ENCODE measurements around the gene MEP1A. TPM values are rescaled to one million over a fixed set of nuclear protein-coding genes. Genes with fewer than 3 reads are reported as not detected.
"Not testable (repeated sequence)": the region's sequence is repeated elsewhere in the genome, so short reads cannot be mapped to it uniquely, and the experiment has no call there.

Gene MEP1A
- total RNA-seq, 4 donors from 2014 or later, result 0.17 TPM; not detected in 3

DNA sequence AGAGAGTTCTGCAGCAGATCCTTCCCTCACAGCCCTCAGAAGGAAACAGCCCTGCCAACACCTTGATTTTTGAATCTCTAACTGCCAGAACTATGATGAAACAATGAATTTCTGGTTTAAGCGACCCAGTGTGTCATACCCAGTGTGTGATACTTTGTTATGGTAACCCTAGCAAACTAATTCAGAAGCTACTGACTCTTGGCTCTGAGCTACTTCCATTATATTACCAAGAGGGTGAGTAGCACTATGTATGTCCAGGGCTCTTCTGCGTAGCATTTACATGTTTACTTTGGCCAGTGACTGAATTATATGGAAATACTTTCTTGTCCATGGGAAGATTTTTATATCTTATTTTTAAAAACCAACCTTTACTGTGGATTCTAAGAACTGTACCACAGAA, 29.7 kb upstream of the MEP1A start:
- Histone ChIP-seq H3K4me3 (no peak overlapping the region), H3K27ac (replicated peaks in 1 of 4) (no peak overlapping the region), H3K9me3 (no peaks in the 10 kb centered on the region), H3K4me1 (no peaks in the 10 kb centered on the region), H3K36me3 (no peaks in the 10 kb centered on the region), H3K27me3 (no peaks in the 10 kb centered on the region)
- no peak for DNase-seq (ENCODE audit: extremely low spot score)
- intact Hi-C loops (cut with DNase I), result no loop called here
- no peak for TF ChIP-seq POLR2A (IDR thresholded peaks at IDR 0.05; ENCODE audit: low read depth)
- WGBS, result 80% methylated on average over 2 of the region's 2 CpGs

DNA sequence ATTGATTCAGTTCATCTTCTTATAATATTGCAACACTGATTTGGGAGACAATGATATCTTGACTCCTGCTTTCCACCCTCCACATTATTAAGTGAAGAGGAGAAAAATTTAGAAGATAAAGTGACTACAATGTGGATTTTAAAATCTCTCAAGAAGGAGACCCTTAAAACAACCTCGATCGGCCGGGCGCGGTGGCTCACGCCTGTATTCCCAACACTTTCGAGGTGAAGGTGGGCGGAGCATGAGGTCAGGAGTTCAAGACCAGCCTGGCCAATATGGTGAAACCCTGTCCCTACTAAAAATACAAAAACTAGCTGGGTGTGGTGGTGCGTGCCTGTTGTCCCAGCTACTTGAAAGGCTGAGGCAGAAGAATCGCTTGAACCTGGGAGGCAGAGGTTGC, 28.9 kb upstream of the MEP1A start:
- H3K27me3 ChIP-seq; intact Hi-C loops (cut with DNase I); H3K27ac ChIP-seq (replicated peaks in 1 of 4); H3K4me3 ChIP-seq; H3K9me3 ChIP-seq; DNase-seq (ENCODE audit: extremely low spot score); H3K36me3 ChIP-seq; H3K4me1 ChIP-seq: not testable (repeated sequence)
- WGBS, result 91% methylated on average over 10 of the region's 10 CpGs

DNA sequence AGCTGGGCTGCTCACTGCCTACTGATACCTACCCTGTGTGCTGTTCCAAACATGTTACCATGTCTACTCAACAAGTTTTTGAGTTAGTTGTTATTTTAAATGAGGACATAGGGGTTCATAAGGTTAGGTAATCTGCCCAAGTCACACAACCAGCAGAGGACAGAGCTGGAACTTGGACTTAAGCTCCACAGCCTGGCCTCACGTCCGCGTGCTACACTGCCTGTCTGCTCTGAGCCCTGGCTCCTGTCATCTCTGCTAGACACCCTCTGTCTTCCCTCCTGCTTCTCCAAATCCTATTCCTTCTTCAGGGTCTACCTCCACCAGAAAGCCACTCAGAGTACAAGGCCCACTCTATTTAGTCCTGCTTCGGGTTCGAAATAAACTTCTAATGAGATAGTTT, 28.2 kb upstream of the MEP1A start:
- Histone ChIP-seq H3K4me1 (no peaks in the 10 kb centered on the region), H3K27me3 (no peaks in the 10 kb centered on the region), H3K4me3 (no peak overlapping the region), H3K36me3 (no peaks in the 10 kb centered on the region), H3K9me3 (no peaks in the 10 kb centered on the region), H3K27ac (replicated peaks in 1 of 4) (no peak overlapping the region)
- TF ChIP-seq EP300 (IDR thresholded peaks at IDR 0.05) (no peak), POLR2AphosphoS5 (IDR thresholded peaks at IDR 0.05) (no peak), POLR2A (IDR thresholded peaks at IDR 0.05; ENCODE audit: low read depth) (no peak)
- TF ChIP-seq, protein P1, sequence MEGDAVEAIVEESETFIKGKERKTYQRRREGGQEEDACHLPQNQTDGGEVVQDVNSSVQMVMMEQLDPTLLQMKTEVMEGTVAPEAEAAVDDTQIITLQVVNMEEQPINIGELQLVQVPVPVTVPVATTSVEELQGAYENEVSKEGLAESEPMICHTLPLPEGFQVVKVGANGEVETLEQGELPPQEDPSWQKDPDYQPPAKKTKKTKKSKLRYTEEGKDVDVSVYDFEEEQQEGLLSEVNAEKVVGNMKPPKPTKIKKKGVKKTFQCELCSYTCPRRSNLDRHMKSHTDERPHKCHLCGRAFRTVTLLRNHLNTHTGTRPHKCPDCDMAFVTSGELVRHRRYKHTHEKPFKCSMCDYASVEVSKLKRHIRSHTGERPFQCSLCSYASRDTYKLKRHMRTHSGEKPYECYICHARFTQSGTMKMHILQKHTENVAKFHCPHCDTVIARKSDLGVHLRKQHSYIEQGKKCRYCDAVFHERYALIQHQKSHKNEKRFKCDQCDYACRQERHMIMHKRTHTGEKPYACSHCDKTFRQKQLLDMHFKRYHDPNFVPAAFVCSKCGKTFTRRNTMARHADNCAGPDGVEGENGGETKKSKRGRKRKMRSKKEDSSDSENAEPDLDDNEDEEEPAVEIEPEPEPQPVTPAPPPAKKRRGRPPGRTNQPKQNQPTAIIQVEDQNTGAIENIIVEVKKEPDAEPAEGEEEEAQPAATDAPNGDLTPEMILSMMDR (IDR thresholded peaks at IDR 0.05), result no peak
- WGBS, result 87% methylated on average over 5 of the region's 5 CpGs
- intact Hi-C loops (cut with DNase I), result no loop called here
- DNase-seq (ENCODE audit: extremely low spot score), result no peak

DNA sequence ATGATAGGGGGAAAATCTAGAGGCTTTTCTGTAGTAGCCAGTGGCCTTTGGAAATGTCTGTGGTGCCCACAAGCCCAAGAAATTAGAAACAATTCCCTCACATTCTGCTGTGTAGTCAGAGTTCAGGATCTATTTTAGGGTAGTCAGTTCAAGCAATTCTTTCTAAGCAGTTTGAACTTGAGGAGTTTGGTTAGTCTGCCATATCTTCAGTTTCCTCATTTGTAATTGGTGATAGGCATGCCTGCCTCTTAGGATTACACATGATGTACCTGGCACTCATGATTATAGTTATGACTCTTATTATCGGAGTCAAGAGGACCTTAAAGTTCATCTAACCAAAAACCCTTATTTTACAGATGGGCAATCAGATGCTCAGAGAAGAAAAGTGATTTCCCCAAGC, 21.2 kb upstream of the MEP1A start:
- Histone ChIP-seq H3K27ac (replicated peaks in 1 of 4) (no peak overlapping the region), H3K27me3 (no peaks in the 10 kb centered on the region), H3K4me1 (no peaks in the 10 kb centered on the region), H3K9me3 (no peaks in the 10 kb centered on the region), H3K36me3 (no peaks in the 10 kb centered on the region), H3K4me3 (no peak overlapping the region)
- intact Hi-C loops (cut with DNase I), result no loop called here
- DNase-seq (ENCODE audit: extremely low spot score), result no peak
- TF ChIP-seq, protein P1 (IDR thresholded peaks at IDR 0.05), result no peak
- TF ChIP-seq POLR2AphosphoS5 (IDR thresholded peaks at IDR 0.05) (no peak), POLR2A (IDR thresholded peaks at IDR 0.05; ENCODE audit: low read depth) (no peak), EP300 (IDR thresholded peaks at IDR 0.05) (no peak)
- WGBS, result 93% methylated on average over 1 of the region's 1 CpG

DNA sequence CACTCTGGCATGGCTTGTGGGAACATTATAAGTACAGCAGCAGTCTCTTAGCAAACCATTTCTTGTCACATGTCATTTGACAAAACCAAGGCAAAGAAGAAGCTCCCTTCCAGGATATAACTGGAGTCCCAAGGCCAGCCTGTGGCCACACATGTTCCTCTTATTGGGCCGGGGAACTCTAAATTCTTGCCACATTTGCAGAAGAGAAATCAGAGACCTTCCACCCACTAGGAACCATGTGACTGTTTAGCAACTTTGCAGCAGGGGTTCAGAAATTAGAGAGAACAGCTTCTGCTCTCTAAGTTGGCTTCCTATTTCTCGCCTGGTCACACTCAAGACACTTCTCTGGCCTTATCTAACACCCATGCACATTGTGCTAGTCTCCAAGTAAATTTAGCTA, 20.4 kb upstream of the MEP1A start:
- no peaks in the 10 kb centered on the region for H3K27me3 ChIP-seq
- no peaks in the 10 kb centered on the region for H3K9me3 ChIP-seq
- DNase-seq (ENCODE audit: extremely low spot score), result no peak
- no peak overlapping the region for H3K27ac ChIP-seq (replicated peaks in 1 of 4)
- no peaks in the 10 kb centered on the region for H3K36me3 ChIP-seq
- WGBS, result 75% methylated on average over 2 of the region's 2 CpGs
- intact Hi-C loops (cut with DNase I), result no loop called here
- TF ChIP-seq, protein P1 (IDR thresholded peaks at IDR 0.05), result no peak
- peak in 1 of 2 donors; percentile 11 for TF ChIP-seq POLR2AphosphoS5 (IDR thresholded peaks at IDR 0.05)
- TF ChIP-seq POLR2A (IDR thresholded peaks at IDR 0.05; ENCODE audit: low read depth), result no peak
- H3K4me1 ChIP-seq, result no peaks in the 10 kb centered on the region
- H3K4me3 ChIP-seq, result no peak overlapping the region

DNA sequence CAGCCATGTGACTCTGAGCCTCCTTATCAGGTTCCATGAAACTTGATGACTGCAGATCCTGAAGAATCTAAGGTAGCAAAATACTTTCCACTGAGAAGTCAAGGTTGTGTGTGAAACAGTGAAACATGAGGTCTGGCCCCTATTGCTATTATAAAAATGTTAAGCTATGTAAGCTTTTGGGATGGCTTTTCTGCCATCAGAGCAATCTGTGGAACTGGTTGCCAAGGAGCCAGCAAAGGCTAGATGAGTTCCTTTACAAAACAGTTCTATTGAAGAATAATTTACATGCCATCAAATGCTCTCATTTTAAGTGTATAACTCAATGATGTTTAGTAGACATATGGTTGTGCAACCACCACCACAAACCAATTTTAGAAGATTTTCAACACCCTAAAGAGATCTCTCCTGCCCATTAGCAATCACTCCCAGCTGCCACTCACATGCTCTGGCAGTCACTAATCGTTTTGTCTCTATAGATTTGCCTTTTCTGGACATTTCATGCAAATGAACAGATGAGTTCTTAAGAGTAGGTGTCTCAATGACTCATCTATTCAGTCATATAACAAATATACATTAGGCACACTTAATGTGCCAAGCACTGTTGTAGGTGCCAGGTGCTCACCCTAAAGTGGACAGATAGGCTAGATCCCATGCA, 19.9 kb upstream of the MEP1A start:
- no peak for DNase-seq (ENCODE audit: extremely low spot score)
- TF ChIP-seq EP300 (IDR thresholded peaks at IDR 0.05), result no peak
- H3K4me3 ChIP-seq, result no peak overlapping the region
- H3K27me3 ChIP-seq, result no peaks in the 10 kb centered on the region
- H3K9me3 ChIP-seq, result no peaks in the 10 kb centered on the region
- no peaks in the 10 kb centered on the region for H3K36me3 ChIP-seq
- intact Hi-C loops (cut with DNase I), result no loop called here
- 52% methylated on average over 1 of the region's 1 CpG for WGBS
- no peak overlapping the region for H3K27ac ChIP-seq (replicated peaks in 1 of 4)
- H3K4me1 ChIP-seq, result no peaks in the 10 kb centered on the region

DNA sequence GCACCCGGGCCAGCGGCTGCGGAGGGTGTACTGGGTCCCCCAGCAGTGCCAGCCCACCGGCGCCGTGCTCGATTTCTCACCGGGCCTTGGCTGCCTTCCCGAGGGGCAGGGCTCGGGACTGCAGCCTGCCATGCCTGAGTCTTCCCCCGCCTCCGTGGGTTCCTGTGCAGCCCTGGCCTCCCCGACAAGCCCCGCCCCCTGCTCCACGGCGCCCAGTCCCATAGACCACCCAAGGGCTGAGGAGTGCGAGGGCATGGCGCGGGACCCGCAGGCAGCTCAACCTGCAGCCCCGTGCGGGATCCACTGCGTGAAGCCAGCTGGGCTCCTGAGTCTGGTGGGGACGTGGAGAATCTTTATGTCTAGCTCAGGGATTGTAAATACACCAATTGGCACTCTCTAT, 18.5 kb upstream of the MEP1A start:
- 88% methylated on average over 19 of the region's 24 CpGs for WGBS
- H3K4me3 ChIP-seq; H3K4me1 ChIP-seq; DNase-seq (ENCODE audit: extremely low spot score); H3K9me3 ChIP-seq; H3K27me3 ChIP-seq; H3K36me3 ChIP-seq; H3K27ac ChIP-seq (replicated peaks in 1 of 4); intact Hi-C loops (cut with DNase I): not testable (repeated sequence)

Data from esophagus muscularis mucosa (tissue), 4 donors.